ENCODE data around the gene RHBDL1.

Gene RHBDL1

DNA sequence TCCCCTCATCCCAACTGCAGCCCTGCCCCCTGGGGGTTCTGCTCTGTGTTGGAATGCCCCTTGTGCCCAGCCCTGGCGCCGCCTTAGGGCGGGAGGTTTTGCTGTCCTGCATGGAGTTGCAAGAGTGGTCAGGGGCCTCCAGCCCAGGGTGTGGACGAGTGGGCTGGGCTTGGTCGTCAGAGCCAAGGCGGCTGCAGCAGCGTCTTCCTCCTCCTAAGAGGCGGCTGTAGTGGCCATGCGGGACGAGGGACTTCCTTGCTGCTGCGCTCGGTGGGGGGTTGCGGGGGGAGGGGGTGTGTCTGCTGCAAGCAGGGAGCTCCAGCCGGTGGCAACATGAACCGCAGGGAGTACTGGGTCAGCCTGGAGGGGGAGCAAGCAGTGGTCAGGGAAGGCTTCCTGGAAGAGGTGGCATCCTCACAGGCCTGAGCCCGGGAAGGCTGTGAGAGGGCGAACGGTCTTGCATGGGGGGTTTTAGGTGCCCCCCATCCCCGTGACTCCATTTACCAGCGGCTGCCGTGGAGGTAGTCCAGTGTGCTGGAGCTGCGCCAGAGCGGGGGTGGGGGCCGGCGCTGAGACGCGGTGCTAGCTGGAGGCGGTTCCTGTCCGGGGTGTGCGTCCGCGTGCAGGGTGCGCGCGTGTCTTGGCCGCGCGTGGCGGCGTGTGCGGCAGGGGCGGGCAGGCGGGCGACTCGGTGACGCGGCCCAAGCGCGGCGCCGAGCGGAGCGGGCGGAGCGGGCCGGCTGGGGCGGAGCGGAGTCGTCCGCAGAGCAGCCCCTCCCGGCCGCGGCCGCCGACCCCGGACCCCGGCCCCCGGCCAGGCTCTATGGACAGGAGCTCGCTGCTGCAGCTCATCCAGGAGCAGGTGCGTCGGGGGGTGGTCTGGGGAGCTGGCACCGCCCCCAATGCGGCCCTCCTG is at the start of gene RHBDL1:
RHBDL1 (plus strand) TSS at position 704 of the 916 bp plus-strand sequence; CDS start at position 824, 120 bp downstream.
- DNase-seq = no peak

DNA sequence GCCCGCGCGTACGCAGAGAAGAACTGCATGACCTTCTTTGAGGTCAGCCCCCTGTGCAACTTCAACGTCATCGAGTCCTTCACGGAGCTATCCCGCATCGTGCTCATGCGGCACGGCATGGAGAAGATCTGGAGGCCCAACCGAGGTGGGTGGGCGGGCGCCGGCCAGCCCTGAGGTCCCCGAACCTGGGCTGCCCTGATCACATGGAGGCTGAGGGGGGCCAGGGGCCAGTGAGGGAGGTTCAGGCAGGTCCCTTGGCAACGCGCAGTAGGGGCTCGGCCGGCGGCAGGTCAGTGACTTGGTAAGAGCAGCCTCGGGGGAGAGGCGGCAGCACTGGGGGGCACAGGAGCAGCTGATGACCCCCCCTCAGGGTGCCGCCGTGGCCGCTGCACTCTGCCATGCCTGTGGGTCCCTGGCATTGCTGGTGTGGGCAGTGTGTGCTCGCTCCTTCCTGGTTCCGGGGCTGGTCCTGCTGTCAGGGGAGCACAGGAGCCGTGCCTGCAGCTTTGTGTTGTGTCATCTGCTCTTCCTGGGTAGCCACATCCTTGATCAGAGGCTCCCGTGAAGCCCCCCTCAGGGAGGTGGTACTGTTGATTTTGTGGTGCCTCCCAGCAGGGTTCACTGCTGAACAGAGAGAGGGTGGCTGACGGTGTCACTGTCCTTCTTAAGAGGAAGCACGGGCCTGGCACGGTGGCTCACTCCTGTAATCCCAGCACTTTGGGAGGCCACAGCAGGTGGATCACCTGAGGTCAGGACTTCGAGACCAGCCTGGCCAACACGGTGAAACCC is 49.3 kb upstream of the RHBDL1 start:
- no peak for DNase-seq

GRCh38 chr16:626787-627453 is 48.6 kb upstream of the RHBDL1 start:
- DNase-seq = no peak

- DNase-seq = peak; percentile 70
Measured at GRCh38 chr16:627454-628239, 47.8 kb upstream of the RHBDL1 start.

- no peak for DNase-seq
Measured at GRCh38 chr16:628321-629061, 47.0 kb upstream of the RHBDL1 start.

DNA sequence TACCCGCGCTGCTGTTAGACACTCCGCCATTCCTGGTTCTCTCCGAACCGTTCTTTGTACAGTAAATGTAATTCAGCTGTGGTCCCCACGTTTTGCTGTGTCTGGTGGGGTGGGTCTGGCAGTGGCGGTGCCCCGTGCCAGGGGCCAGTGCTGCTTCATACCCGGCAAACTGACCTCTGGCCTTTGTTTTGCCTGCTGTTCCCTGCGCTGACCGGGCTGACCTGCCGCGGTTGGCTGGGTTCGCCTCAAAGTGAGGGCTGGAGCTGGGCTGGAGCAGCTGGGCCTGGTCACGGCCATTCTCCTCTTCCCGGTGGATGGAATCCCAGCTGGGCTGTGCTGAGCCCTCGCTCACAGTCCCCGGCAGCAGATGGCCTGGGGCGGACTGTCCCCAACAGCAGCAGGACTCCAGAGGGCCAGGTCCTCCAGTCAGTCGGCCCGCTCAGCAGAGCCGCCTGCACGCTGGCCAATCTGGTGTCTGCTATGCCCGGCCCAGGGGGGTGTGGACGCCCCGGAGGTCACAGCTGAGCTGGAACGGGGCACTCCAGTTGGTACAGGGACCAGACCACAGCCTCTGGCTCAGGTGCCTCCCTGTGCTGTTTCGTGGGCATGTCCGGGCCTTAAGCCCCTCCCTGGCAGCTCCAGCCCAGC is 46.2 kb upstream of the RHBDL1 start:
- no peak for DNase-seq

GRCh38 chr16:629833-630248 is 45.6 kb upstream of the RHBDL1 start:
- no peak for DNase-seq

DNA sequence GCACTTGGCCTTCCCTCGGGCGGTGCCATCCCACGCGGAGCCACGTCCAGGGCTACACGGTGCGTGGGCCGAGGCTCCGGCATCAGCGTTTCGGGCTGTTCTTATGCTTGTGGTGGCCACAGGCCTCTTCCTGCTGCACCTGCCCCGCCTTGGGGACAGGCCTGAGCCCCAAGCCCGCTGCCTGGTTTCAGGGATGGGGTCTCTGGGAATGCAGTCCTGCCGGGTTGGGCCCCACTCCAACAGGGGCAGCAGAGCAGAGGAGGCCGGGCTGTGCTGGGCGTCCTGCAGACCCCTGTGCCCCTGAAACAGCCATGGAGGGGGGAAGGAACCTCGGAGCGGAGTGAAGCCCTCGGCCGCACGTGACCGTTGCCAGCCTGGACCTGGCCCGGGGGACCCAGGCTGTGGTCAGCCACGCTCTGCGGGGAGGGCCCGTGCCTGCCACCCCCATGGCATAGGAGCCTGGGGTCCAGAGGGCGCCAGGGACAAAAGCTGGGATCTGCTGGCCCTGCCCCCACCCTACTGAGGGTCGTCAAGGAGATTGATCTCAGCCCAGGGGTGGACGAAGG is 45.1 kb upstream of the RHBDL1 start:
- no peak for DNase-seq

DNA sequence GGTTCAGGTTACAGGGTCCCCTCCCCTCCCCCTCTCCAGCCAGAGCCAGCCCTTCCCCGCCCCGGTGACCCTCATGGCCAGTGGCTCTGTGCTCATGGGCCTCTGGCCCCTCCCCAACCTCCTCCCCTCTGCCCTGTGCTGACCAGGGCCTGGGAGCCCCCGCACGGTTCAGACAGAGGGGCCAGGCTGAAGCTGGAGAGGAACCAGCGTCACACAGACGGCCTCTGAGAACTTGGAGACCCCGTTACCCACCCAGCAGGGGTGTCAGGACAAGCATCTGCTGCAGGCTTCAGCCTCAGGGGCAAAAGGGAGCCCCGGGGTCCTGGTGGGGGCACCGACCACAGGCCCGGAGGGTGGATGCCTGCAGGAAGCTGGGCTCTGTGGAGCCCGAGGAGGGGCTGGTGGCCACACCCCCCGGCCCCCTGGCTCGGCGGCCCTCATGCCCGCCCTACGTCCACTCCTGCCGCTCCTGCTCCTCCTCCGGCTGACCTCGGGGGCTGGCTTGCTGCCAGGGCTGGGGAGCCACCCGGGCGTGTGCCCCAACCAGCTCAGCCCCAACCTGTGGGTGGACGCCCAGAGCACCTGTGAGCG is 44.6 kb upstream of the RHBDL1 start, which contains the start of gene WFIKKN1:
WFIKKN1 (plus strand) TSS at position 171 of the 591 bp plus-strand sequence; CDS start at position 440, 269 bp downstream.
- DNase-seq = no peak

DNA sequence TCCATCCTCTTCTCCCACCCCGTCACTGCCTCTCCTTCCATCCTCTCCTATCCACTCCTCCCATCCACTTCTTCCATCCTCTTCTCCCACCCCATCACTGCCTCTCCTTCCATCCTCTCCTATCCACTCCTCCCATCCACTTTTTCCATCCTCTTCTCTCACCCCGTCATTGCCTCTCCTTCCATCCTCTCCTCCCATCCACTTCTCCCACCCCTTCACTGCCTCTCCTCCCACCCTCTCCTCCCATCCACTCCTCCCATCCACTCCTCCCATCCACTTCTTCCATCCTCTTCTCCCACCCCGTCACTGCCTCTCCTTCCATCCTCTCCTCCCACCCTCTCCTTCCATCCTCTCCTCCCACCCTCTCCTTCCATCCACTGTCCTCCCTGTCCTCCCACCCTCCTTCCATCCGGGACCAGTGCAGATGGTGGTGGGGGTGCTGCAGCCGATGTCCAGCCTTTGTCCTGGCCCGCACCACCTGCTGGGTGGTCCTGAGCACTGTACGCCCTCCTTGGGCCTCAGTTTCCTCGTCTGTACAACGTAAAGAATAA is 43.6 kb upstream of the RHBDL1 start:
- DNase-seq = no peak

GRCh38 chr16:632486-633335 is 42.8 kb upstream of the RHBDL1 start:
- no peak for DNase-seq

DNA sequence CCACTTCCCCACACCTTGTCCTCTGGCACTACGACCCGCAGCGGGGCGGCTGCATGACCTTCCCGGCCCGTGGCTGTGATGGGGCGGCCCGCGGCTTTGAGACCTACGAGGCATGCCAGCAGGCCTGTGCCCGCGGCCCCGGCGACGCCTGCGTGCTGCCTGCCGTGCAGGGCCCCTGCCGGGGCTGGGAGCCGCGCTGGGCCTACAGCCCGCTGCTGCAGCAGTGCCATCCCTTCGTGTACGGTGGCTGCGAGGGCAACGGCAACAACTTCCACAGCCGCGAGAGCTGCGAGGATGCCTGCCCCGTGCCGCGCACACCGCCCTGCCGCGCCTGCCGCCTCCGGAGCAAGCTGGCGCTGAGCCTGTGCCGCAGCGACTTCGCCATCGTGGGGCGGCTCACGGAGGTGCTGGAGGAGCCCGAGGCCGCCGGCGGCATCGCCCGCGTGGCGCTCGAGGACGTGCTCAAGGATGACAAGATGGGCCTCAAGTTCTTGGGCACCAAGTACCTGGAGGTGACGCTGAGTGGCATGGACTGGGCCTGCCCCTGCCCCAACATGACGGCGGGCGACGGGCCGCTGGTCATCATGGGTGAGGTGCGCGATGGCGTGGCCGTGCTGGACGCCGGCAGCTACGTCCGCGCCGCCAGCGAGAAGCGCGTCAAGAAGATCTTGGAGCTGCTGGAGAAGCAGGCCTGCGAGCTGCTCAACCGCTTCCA is 42.0 kb upstream of the RHBDL1 start:
- no peak for DNase-seq

GRCh38 chr16:634051-634670 is 41.3 kb upstream of the RHBDL1 start:
- no peak for DNase-seq

DNA sequence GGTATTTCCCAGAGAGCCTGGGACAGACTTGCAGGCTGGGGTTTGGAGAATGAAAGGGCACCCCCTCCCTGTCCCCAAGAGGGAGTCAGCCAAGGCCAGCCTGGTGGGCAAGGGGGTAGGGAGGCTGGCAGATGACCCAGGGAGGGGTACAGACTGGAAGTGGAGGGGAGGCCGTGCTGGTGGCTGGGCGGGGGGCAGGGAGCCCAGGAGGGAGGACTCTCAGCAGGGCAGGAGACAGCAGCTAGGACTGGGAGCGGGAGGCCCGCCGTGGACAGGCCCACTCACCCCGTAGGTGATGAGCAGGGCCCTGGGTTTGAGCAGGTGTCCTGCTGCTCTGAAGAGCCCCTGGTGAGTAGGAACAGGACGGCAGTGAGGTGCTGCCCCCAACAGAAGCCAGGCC is 40.5 kb upstream of the RHBDL1 start:
- DNase-seq = no peak

GRCh38 chr16:635573-636205 is 39.8 kb upstream of the RHBDL1 start:
- no peak for DNase-seq

DNA sequence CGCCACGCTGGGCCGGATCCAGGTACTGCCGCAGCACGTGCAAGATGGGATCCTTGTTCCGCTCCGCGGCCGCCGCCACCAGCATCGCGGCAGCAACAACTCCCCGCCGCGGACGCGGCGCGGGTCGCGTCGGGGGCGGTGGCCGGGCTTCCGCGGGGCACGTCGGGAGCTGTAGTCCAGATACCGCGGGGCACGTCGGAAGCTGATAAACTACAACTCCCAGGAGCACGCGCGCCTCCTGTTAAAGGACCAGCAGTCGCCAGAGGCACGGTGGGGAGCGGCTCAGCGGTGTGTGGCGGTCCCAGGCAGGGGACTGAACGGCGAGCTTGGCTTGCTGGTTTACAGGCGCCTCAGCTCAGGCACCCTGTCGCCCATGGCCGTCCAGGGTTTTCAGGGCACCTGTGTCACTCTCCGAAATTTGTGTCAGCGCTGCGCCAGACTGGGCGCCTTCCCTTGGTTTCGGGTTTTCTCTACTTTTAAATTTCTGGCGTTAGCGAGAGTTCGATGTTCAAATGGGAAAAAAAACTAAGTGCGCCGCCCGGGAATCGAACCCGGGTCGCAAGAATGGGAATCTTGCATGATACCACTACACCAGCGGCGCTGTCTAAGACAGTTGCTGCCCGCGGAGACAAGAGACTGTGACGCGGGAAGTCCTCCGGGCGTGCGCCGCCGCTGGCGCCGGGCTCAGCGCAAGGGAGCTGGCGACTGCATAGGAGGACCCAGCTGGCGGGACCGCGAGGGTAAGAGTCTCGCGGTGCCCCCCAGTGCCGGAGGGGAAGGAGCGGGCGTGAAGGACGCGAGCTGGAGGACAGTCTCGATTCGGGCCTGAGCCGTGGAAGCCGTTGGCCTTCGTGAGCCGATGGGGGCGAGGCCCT is 39.0 kb upstream of the RHBDL1 start, which contains the start of gene METTL26:
METTL26 (minus strand) TSS at position 100 of the 875 bp plus-strand sequence; CDS start at position 85, 15 bp downstream.
- DNase-seq = peak; percentile 92
